NCI-H1092 (cell line): Measurements from ENCODE around the gene SPATA7.

Experiments used
- DNase-seq: peaks from one replicate; lab custom pipeline; 2025; lab: John Stamatoyannopoulos, UW

Gene SPATA7

GRCh38 chr14:88417594-88417993 is 32.1 kb downstream of the SPATA7 start:
- DNase-seq, result no peak

DNA sequence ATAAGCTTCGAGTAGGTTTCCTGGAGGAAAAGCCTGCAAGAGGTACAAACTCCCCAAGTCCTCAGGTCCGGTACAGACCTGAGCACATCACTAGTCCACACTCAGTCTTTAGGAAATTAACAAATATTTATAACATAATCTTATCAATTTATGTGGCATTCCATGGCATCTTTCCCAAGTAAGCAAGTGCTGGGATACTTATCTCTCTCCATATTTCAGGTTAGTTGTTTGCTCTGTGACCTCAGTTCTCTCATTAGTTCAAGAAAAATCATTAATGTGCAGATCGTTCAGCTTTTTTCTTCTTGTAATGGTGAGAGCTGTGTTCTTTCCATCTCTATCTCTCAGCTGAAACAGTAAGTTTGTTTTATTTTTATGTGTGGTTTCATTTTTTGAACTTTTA is 34.7 kb downstream of the SPATA7 start:
- no peak for DNase-seq

DNA sequence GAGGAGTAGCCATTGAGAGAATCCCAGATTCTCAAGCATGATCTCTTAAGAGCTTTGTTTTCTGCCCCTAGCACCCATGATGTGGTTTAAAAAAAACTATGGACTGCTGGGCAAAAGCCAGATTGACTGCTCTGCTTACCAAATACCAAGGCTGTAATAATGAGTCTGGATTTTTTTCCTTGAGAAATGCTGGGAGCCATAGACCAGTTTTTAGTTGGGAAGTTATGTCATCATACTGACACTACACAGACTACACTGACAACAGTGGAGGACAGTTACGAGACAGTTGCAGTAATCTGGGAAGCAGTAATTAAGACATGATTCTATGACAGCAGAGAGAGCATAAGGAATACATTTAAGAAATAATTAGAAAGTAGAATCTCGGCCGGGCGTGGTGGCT is 35.8 kb downstream of the SPATA7 start:
- no peak for DNase-seq

GRCh38 chr14:88422047-88422446 is 36.6 kb downstream of the SPATA7 start:
- DNase-seq, result no peak

DNA sequence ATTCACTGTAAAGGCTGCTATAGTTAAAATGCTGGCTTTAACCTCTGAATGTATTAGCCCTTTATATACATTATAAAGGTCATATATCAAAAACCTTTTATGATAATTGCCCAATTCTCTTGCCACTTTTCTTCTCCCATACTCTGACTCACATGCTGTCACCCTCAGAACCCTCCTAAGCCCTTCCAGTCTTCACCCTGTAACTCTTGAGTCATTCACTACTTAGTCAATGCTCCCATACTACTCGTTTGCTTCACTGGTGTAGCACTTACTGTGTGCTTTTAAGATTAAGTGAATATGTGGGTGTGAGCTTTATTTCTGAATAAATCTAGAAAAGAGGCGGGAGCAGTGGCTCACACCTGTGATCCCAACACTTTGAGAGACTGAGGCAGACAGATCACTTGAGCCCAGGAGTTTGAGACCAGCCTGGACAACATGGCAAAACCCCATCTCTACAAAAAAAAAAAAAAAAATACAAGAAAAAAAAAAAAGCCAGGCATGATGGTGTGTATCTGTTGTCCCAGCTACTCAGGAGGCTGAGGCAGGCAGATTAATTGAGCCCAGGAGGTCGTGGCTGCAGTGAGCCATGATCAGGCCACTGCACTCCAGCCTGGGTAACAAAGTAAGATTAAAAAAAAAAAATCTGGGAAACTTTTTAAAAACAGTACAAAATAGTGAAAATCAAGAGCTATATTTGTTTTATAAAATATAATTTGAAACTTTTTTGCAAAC is 37.6 kb downstream of the SPATA7 start:
- no peak for DNase-seq

- no peak for DNase-seq
These were observed 39.1 kb downstream of the SPATA7 start for GRCh38 chr14:88424573-88424972.

DNA sequence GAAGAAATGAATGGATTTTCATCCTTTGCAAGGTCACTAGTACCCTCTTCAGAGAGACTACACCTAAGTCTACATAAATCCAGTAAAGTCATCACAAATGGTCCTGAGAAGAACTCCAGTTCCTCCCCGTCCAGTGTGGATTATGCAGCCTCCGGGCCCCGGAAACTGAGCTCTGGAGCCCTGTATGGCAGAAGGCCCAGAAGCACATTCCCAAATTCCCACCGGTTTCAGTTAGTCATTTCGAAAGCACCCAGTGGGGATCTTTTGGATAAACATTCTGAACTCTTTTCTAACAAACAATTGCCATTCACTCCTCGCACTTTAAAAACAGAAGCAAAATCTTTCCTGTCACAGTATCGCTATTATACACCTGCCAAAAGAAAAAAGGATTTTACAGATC is 40.8 kb downstream of the SPATA7 start:
- no peak for DNase-seq

GRCh38 chr14:88430976-88431375 is 45.5 kb downstream of the SPATA7 start:
- DNase-seq, result no peak

- no peak for DNase-seq
These were observed 52.2 kb downstream of the SPATA7 start for GRCh38 chr14:88437658-88438057.

DNA sequence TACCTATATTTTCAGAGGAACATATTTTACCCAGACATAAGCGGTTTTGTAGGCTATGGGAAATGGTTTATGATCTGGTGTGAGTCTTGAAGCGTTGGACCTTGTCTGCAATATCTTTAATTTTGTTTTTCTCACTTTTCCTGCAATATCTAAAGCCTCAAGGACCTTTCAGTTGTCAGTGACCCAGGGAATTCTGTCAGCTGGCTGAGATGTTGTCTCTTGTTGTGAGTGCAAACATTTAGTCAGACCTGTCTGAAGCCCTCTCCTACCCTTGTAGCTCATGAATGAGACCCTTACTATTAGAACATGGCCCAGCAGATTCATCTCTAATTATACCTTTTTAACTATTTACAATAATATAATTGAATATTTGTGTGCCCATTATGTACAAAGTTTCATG is 53.6 kb downstream of the SPATA7 start:
- no peak for DNase-seq

DNA sequence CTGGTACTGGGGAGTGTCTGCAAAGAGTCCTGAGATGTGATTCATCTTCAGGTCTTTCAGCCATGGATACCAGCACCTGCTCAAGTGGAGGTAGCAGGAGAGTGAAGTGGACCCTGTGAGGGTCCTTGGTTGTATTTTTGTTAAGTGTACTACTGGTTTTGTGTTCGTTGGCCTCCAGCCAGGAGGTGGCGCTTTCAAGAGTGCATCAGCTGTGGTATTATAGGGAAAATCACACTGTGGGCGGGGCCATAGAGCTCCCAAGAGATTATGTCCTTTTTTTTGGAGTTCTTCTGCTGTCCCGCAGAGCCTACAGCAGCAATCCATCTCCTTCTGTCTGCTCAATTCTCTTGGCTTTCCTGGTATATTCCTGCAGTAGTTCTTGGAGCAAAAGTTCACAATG is 66.8 kb downstream of the SPATA7 start:
- no peak for DNase-seq

GRCh38 chr14:88454886-88455285 is 69.4 kb downstream of the SPATA7 start:
- no peak for DNase-seq

GRCh38 chr14:88463318-88463717 is 77.9 kb downstream of the SPATA7 start:
- no peak for DNase-seq

GRCh38 chr14:88468406-88468805 is 82.9 kb downstream of the SPATA7 start:
- no peak for DNase-seq

GRCh38 chr14:88470542-88471440 is 85.3 kb downstream of the SPATA7 start:
- DNase-seq, result no peak

- DNase-seq, result no peak
These were observed 88.3 kb downstream of the SPATA7 start for GRCh38 chr14:88473791-88474190.

DNA sequence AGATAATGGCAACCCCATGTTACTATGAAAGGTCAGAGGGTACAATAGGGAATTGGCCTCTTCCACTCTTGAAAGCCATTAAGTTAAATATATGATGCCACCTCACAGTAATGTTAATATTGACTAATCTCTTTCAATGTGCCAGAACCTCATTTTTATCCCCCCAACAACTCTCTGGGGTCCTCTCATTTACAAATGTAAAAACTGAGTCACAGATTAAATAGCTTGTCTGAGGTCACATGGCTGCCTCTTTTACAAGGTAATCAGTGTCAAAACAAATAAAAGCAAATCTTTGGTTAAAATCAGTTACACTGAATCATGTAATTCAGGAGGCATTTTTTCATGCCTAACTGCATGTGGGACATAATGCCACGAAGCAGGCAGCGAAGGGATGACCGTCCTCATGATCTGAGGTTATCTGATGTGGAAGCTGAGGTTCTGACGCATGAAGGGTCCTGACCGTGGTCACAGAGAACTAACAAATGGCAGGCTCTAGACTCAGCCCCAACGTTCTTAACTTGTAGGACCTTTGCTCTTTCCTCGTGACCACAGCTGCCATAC is 90.8 kb downstream of the SPATA7 start:
- DNase-seq, result no peak

- no peak for DNase-seq
These were observed 91.4 kb downstream of the SPATA7 start for GRCh38 chr14:88476825-88477224.

DNA sequence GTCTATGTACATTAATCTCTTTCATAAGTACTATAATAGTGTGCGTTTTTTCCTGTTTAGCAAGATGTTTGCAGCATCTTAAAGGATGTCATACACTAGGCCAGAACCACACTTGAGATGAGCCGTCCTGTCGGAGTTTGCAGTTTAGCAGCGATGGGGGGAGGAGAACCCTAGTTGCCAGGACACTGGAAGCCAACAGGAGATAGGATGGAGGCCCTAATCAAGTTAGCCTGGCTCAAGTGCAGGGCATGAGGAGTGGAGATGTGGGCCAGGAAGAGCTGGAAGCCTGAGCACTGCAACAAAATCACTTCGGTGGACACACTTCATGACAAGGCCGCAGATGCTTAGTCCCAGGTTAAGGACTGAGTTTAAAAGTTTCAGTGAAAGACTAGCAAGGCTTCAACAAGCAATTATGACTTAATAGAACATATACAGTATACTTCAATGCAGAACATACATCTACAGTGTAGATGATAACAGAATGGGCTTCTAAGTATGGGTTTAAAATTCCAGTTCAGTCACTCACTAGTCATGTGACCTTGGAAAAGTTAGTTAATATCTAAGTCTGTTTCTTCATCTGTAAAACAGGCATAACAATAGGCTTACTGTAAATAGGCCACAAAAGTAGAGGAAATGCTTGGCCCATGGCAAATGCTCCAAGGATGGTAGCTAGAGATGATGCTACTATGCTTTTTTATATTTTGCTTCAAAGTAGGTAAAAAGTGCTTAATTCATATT is 92.2 kb downstream of the SPATA7 start:
- no peak for DNase-seq

- no peak for DNase-seq
These were observed 93.5 kb downstream of the SPATA7 start for GRCh38 chr14:88478931-88479330.

- no peak for DNase-seq
These were observed 94.1 kb downstream of the SPATA7 start for GRCh38 chr14:88479574-88479987.

DNA sequence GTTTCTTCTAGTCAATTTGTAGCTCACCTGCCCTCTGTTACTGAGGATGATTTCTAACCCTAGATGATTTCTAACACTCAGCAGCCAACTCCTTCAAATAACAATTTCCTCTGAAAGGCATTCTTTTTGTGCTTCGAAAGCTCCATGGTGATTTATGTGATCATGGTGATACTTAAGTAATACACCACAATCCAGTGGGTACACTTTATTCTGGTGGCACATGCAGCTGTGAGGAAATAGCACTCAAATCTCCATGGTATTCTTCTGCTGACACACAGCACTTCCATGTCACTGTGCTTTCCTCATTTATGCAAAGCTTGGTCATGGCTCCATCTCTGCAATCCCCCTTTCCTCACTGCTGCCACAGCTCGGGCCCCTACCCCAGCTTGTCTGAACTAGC is 95.6 kb downstream of the SPATA7 start:
- DNase-seq, result no peak
